PC-9 (cell line): ENCODE data around the gene GCLC. TPM values are rescaled to one million over a fixed set of nuclear protein-coding genes. Genes with fewer than 3 reads are reported as not detected.

Experiments
- BruUV-seq: library from RNA; stranded (reverse); fragments of 400-500 nt; replicated peaks from 2 replicates; lab custom pipeline; 2021; lab: Mats Ljungman, UMichigan
- CTCF ChIA-PET: fragments of 300-600 bp; sonication (Branson Sonifier 250); formaldehyde crosslinking; loops from one replicate; lab custom pipeline; 2022; ENCODE audit warnings: antibody characterized with exemption; lab: Charles Lee
- POLR2A ChIA-PET: fragments of 300-600 bp; sonication (Branson Sonifier 250); formaldehyde crosslinking; loops from one replicate; lab custom pipeline; 2022; ENCODE audit warnings: antibody characterized with exemption; ENCODE audit not compliant: unreplicated experiment; lab: Charles Lee
- DNase-seq, 2 experiments: peaks; one replicate each; pipeline versions ENCODE4 v3.0.0 to v3.0.0-alpha.2; 2015 to 2022; ENCODE audit warnings: mixed read lengths in 1 of 2
- H2AFZ ChIP-seq: fragments of 200-600 bp; sonication (generic); 2 replicates; pipeline ENCODE4 v1.8.1; 2017; ENCODE audit warnings: antibody characterized with exemption
- H3F3A ChIP-seq: fragments of 200-600 bp; sonication (generic); 2 replicates; pipeline ENCODE4 v1.8.1; 2017; ENCODE audit warnings: antibody characterized with exemption, mild to moderate bottlenecking, low read depth; ENCODE audit not compliant: insufficient read depth
- H3K27ac ChIP-seq: fragments of 200-600 bp; sonication (generic); 2 replicates; pipeline ENCODE4 v1.6.1; 2016; ENCODE audit warnings: mixed run types
- H3K27me3 ChIP-seq: fragments of 200-600 bp; sonication (generic); 2 replicates; pipeline ENCODE4 v1.6.1; 2016; ENCODE audit warnings: low read depth, mixed run types; ENCODE audit not compliant: insufficient read depth
- H3K36me3 ChIP-seq: fragments of 200-600 bp; sonication (generic); 2 replicates; pipeline ENCODE4 v1.6.1; 2016; ENCODE audit warnings: low read depth, mixed run types
- H3K4me1 ChIP-seq: fragments of 200-600 bp; sonication (generic); replicated peaks from 2 replicates; pipeline ENCODE4 v1.6.1; 2016; ENCODE audit warnings: mixed run types; ENCODE audit not compliant: insufficient read depth
- H3K4me2 ChIP-seq: fragments of 200-600 bp; sonication (generic); 2 replicates; pipeline ENCODE4 v1.6.1; 2017; ENCODE audit warnings: mixed run types
- H3K4me3 ChIP-seq: fragments of 200-600 bp; sonication (generic); 2 replicates; pipeline ENCODE4 v1.6.1; 2016; ENCODE audit warnings: mixed run types
- H3K79me2 ChIP-seq: fragments of 200-600 bp; sonication (generic); 2 replicates; pipeline ENCODE4 v1.6.1; 2017; ENCODE audit warnings: low read depth, mixed run types
- H3K9me2 ChIP-seq: fragments of 200-600 bp; sonication (generic); 2 replicates; pipeline ENCODE4 v1.8.1; 2017; ENCODE audit warnings: mild to moderate bottlenecking; ENCODE audit not compliant: insufficient read depth
- H3K9me3 ChIP-seq: fragments of 200-600 bp; sonication (generic); 2 replicates; pipeline ENCODE4 v1.8.1; 2016; ENCODE audit warnings: low read depth; ENCODE audit not compliant: insufficient read depth
- H4K20me1 ChIP-seq: fragments of 200-600 bp; sonication (generic); 2 replicates; pipeline ENCODE4 v1.8.1; 2017; ENCODE audit not compliant: insufficient read depth
- EZH2 ChIP-seq: fragments of 200-600 bp; sonication (generic); IDR thresholded peaks from 2 replicates; pipeline ENCODE4 v1.8.0; 2017; ENCODE audit warnings: antibody characterized with exemption, low read depth
- intact Hi-C: fragments of 100-400 bp; cut with micrococcal nuclease; formaldehyde crosslinking; loops from one replicate; pipeline ENCODE4 v1.10.0; 2022; ENCODE audit not compliant: unreplicated experiment
- total RNA-seq: library from RNA; stranded (reverse); gene quantifications from 2 replicates; pipeline ENCODE4 v1.2.3, GENCODE V29; 2021
- TF ChIP-seq, protein P1 (sequence below): fragments of 200-600 bp; sonication (generic); conservative IDR thresholded peaks from 2 replicates; pipeline ENCODE4 v1.6.1; 2017; ENCODE audit warnings: mixed run types, antibody characterized with exemption, mild to moderate bottlenecking, moderate library complexity

Gene GCLC
- total RNA-seq, 1 experiment from 2014 or later: 213 TPM

- Histone ChIP-seq H3K79me2 (no peaks in the 10 kb centered on the region), H3K4me2 (no peak overlapping the region), H3K36me3 (no peaks in the 10 kb centered on the region), H3K4me3 (no peak overlapping the region), H3K27ac (no peak overlapping the region), H3K9me3 (no peaks in the 10 kb centered on the region), H3K4me1 (peaks cover 29% of the 10 kb centered on the region), H3K9me2 (no peaks in the 10 kb centered on the region), H2AFZ (no peak overlapping the region), H4K20me1 (no peaks in the 10 kb centered on the region), H3F3A (peaks cover 23% of the 10 kb centered on the region), H3K27me3 (no peaks in the 10 kb centered on the region)
- ChIA-PET CTCF (no interaction called here), POLR2A (no interaction called here)
- TF ChIP-seq EZH2: no peak
- TF ChIP-seq, protein P1, sequence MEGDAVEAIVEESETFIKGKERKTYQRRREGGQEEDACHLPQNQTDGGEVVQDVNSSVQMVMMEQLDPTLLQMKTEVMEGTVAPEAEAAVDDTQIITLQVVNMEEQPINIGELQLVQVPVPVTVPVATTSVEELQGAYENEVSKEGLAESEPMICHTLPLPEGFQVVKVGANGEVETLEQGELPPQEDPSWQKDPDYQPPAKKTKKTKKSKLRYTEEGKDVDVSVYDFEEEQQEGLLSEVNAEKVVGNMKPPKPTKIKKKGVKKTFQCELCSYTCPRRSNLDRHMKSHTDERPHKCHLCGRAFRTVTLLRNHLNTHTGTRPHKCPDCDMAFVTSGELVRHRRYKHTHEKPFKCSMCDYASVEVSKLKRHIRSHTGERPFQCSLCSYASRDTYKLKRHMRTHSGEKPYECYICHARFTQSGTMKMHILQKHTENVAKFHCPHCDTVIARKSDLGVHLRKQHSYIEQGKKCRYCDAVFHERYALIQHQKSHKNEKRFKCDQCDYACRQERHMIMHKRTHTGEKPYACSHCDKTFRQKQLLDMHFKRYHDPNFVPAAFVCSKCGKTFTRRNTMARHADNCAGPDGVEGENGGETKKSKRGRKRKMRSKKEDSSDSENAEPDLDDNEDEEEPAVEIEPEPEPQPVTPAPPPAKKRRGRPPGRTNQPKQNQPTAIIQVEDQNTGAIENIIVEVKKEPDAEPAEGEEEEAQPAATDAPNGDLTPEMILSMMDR: no peak
- intact Hi-C loops: loop anchor here (5.0 kb wide), 1 partner anchor 357 kb away; no protein-coding TSS in a partner anchor
- DNase-seq: no peak
- BruUV-seq: no TSS peak
Observed at GRCh38 chr6:53469163-53469562, 75.7 kb downstream of the GCLC start.

GRCh38 chr6:53466257-53466656 lies 78.6 kb downstream of the GCLC start:
- H3F3A ChIP-seq: peaks cover 26% of the 10 kb centered on the region
- no peak overlapping the region for H3K4me3 ChIP-seq
- H3K36me3 ChIP-seq: no peaks in the 10 kb centered on the region
- ChIA-PET CTCF (interaction anchor here (0.5 kb wide), 1 partner anchor 461 kb away, joined by 3 read pairs; no protein-coding TSS in a partner anchor), POLR2A (no interaction called here)
- no peaks in the 10 kb centered on the region for H3K79me2 ChIP-seq
- H3K27ac ChIP-seq: peak overlapping the region; percentile 76
- no peaks in the 10 kb centered on the region for H3K9me3 ChIP-seq
- no TSS peak for BruUV-seq
- intact Hi-C loops: loop anchor here (5.0 kb wide), 1 partner anchor 354 kb away; no protein-coding TSS in a partner anchor
- H4K20me1 ChIP-seq: no peaks in the 10 kb centered on the region
- H3K4me2 ChIP-seq: peak overlapping the region; percentile 68
- no peaks in the 10 kb centered on the region for H3K27me3 ChIP-seq
- H3K9me2 ChIP-seq: no peaks in the 10 kb centered on the region
- no peak for TF ChIP-seq EZH2
- TF ChIP-seq, protein P1: no peak
- H2AFZ ChIP-seq: no peak overlapping the region
- peak; percentile 13 to 67 for DNase-seq
- H3K4me1 ChIP-seq: peaks cover 36% of the 10 kb centered on the region

DNA sequence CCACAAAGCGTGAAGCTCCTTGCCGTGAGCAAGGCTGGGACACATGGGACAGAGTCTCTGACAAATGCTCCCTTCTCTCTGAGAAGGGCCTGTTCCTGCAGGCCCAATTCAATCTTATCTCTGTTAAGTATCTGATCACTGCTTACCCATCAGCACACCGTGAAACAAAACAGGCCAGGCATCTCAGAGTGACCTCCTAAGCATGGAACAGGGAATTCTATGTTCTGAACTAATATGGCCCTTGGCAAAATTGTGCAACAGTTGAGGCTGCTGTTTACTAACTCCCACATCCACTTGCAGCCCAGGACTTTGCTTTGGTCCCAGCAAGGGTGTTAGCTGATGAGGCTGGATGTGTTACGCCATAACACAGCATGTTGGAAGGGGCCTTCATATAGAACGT lies 79.2 kb downstream of the GCLC start:
- peak in 1 of 2 experiments; percentile 56 for DNase-seq

More for the DNA sequence above, 79.2 kb downstream of the GCLC start:
- no peak overlapping the region for H2AFZ ChIP-seq
- H4K20me1 ChIP-seq: no peaks in the 10 kb centered on the region
- no peaks in the 10 kb centered on the region for H3K36me3 ChIP-seq
- CTCF ChIA-PET: interaction anchor here (0.5 to 0.6 kb wide), 2 partner anchors 105 to 462 kb away, joined by 3 to 8 read pairs; no protein-coding TSS in a partner anchor
- H3K4me3 ChIP-seq: no peak overlapping the region
- H3K79me2 ChIP-seq: no peaks in the 10 kb centered on the region
- peaks cover 36% of the 10 kb centered on the region for H3K4me1 ChIP-seq
- peak overlapping the region; percentile 68 for H3K4me2 ChIP-seq
- peaks cover 26% of the 10 kb centered on the region for H3F3A ChIP-seq
- BruUV-seq: no TSS peak
- POLR2A ChIA-PET: no interaction called here
- no peaks in the 10 kb centered on the region for H3K9me3 ChIP-seq
- H3K9me2 ChIP-seq: no peaks in the 10 kb centered on the region
- peak overlapping the region; percentile 76 for H3K27ac ChIP-seq
- TF ChIP-seq EZH2: no peak
- TF ChIP-seq, protein P1: no peak
- no peaks in the 10 kb centered on the region for H3K27me3 ChIP-seq
- intact Hi-C loops: loop anchor here (1.0 to 5.0 kb wide), 2 partner anchors 163 to 353 kb away; no protein-coding TSS in a partner anchor
